HCT116 (cell line): ENCODE results near the gene CRNN.

Source experiments
- CTCF ChIP-seq, 3 experiments: fragments of 200-600 bp in 1 of 3; sonication (generic) in 1 of 3; IDR thresholded peaks in 2 of 3; conservative IDR thresholded peaks in 1 of 3; 2 replicates each; pipeline ENCODE4 v1.5.1; 2012 to 2017; ENCODE audit warnings: low read depth in 2 of 3, low read length in 2 of 3, antibody characterized with exemption in 1 of 3, borderline replicate concordance in 1 of 3, control low read depth in 1 of 3, mild to moderate bottlenecking in 1 of 3, mixed read lengths in 1 of 3, mixed run types in 1 of 3, moderate library complexity in 1 of 3; ENCODE audit not compliant: insufficient read depth in 1 of 3
- POLR2A ChIP-seq: IDR thresholded peaks from 2 replicates; pipeline ENCODE4 v1.7.0; 2011; ENCODE audit warnings: borderline replicate concordance; ENCODE audit not compliant: insufficient read depth, insufficient read length; ENCODE audit errors: extremely low read depth
- TF ChIP-seq, protein P1 (sequence below): IDR thresholded peaks from 2 replicates; pipeline ENCODE4 v1.6.1; 2012

DNA sequence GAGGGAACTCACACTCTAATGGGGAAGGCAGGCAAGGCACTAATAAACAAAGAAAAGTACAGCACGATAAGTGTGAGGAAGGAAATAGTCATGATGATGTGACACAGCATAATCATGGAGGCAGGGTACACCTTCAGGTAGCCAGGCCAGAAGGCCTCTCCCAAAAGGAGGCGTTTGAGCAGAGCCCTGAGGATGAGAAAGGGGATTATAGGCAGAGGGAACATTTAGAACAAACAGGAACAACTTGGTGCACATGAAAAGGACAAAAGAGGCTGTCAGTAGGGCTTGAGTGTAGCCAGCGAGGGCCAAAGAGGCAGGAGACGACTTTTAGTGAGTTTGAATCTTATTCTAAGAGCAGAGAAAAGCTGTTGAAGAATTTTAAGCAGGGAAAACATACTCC is 33.4 kb upstream of the CRNN start:
- no peak for TF ChIP-seq CTCF (IDR thresholded peaks at IDR 0.05 in 2 of 3, conservative IDR thresholded peaks at IDR 0.05 in 1 of 3; ENCODE audit: borderline replicate concordance in 1 of 3, insufficient read depth in 1 of 3, low read depth in 2 of 3, low read length in 2 of 3)
- TF ChIP-seq, protein P1, sequence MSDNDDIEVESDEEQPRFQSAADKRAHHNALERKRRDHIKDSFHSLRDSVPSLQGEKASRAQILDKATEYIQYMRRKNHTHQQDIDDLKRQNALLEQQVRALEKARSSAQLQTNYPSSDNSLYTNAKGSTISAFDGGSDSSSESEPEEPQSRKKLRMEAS, result no peak
- TF ChIP-seq POLR2A, result no peak
